CD4-positive, alpha-beta T cell treated with Interleukin-21 for 1 hour (primary cell): ENCODE results near the gene GYS1.
"Not testable (repeated sequence)": the region's sequence is repeated elsewhere in the genome, so short reads cannot be mapped to it uniquely, and the experiment has no call there.

Source experiments
- DNase-seq: peaks from one replicate; pipeline ENCODE4 v3.0.0-alpha.2; 2020

GYS1 gene

GRCh38 chr19:48993175-48994034, at the start of gene GYS1, which contains the start of gene RUVBL2:
GYS1 (minus strand) TSS chr19:48993309; CDS start chr19:48993112, 197 bp downstream.
RUVBL2 (plus strand) TSS chr19:48993887; CDS start chr19:48993912, 25 bp downstream.
- DNase-seq: peak; percentile 100

- not testable (repeated sequence) for DNase-seq
These were observed 49.6 kb upstream of the GYS1 start for GRCh38 chr19:49042666-49043065.

GRCh38 chr19:49042177-49042576, 49.1 kb upstream of the GYS1 start:
- DNase-seq: no peak

- not testable (repeated sequence) for DNase-seq
These were observed 46.6 kb upstream of the GYS1 start for GRCh38 chr19:49039736-49040135.

- DNase-seq: not testable (repeated sequence)
These were observed 45.6 kb upstream of the GYS1 start for GRCh38 chr19:49038557-49039276.

GRCh38 chr19:49038111-49038510, 45.0 kb upstream of the GYS1 start:
- DNase-seq: not testable (repeated sequence)

GRCh38 chr19:49036815-49037214, 43.7 kb upstream of the GYS1 start, which contains the start of gene CGB1:
CGB1 (minus strand) TSS chr19:49036895; CDS start chr19:49036711, 184 bp downstream.
- not testable (repeated sequence) for DNase-seq

GRCh38 chr19:49031642-49032301, 38.7 kb upstream of the GYS1 start, which contains the start of gene CGB2:
CGB2 (plus strand) TSS chr19:49031890; CDS start chr19:49032096, 206 bp downstream.
- peak; percentile 60 for DNase-seq

GRCh38 chr19:49030323-49030722, 37.2 kb upstream of the GYS1 start:
- not testable (repeated sequence) for DNase-seq

GRCh38 chr19:49029749-49030148, 36.6 kb upstream of the GYS1 start:
- DNase-seq: not testable (repeated sequence)

- not testable (repeated sequence) for DNase-seq
These were observed 35.6 kb upstream of the GYS1 start for GRCh38 chr19:49028686-49029085.

GRCh38 chr19:49025599-49025998, 32.5 kb upstream of the GYS1 start:
- not testable (repeated sequence) for DNase-seq

- DNase-seq: not testable (repeated sequence)
These were observed 32.0 kb upstream of the GYS1 start for GRCh38 chr19:49025088-49025487.

- not testable (repeated sequence) for DNase-seq
These were observed 31.1 kb upstream of the GYS1 start, which contains the start of gene CGB3 for GRCh38 chr19:49024233-49024632. CGB3 (minus strand) TSS chr19:49024333; CDS start chr19:49023971, 362 bp downstream.

GRCh38 chr19:49022116-49022515, 29.0 kb upstream of the GYS1 start:
- no peak for DNase-seq

GRCh38 chr19:49020931-49021895, 28.1 kb upstream of the GYS1 start:
- DNase-seq: no peak

- no peak for DNase-seq
These were observed 27.2 kb upstream of the GYS1 start for GRCh38 chr19:49020342-49020741.

GRCh38 chr19:49019242-49019932, 26.3 kb upstream of the GYS1 start:
- DNase-seq: peak; percentile 71

- peak; percentile 33 for DNase-seq
These were observed 25.5 kb upstream of the GYS1 start for GRCh38 chr19:49018388-49019241.
